ENCODE data around the gene MOB3B. TPM values are rescaled to one million over a fixed set of nuclear protein-coding genes. Genes with fewer than 3 reads are reported as not detected.

The MOB3B gene
- total RNA-seq, 3 donors from 2014 or later (not counting 1 experiment from before 2014, with no cell fraction given) = 0.23 to 0.30 (median 0.28) TPM

DNA sequence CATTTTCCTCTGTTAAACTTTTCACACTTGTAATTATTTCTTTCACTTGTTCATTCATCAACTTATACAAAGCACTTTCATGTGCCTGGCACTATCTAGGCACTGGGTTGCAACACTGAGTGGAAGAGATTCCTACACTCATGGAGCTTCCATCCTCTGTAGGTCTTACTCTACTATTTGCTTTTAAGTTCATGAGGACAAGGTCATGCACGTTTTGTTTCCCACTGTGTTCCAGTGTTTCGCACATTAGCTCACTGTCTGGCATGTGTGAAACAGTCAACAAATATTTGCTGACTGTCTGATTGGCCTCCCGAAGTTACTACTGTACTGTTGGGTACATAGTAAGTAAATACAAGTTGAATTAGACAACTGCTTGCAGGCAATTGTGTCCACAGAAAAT lies 93.4 kb downstream of the MOB3B start:
- Mint-ChIP-seq H3K36me3 (no peaks in the 10 kb centered on the region), H3K27me3 (ENCODE audit: low read depth in 2 of 2) (no peaks in the 10 kb centered on the region), H3K9me3 (peaks cover 2 to 3% of the 10 kb centered on the region in 2 donors), H3K4me3 (no peak overlapping the region), H3K27ac (no peak overlapping the region), H3K4me1 (peaks cover 0 to 11% of the 10 kb centered on the region in 2 donors)
- H3K27me3 ChIP-seq (ENCODE audit: control insufficient read depth, insufficient read depth, low read length) = no peaks in the 10 kb centered on the region
- no peaks in the 10 kb centered on the region for H3K9me3 ChIP-seq (ENCODE audit: control insufficient read depth, insufficient read depth, low read length)
- ATAC-seq (no peak), DNase-seq (no peak)
- H3K4me1 ChIP-seq (ENCODE audit: control insufficient read depth, insufficient read depth, low read length) = peaks cover 4% of the 10 kb centered on the region
- TF ChIP-seq CTCF (IDR thresholded peaks at IDR 0.05) = no peak
- intact Hi-C loops (cut with micrococcal nuclease) = no loop called here
- no peak overlapping the region for H3K27ac ChIP-seq (ENCODE audit: low read length)
- no peaks in the 10 kb centered on the region for H3K36me3 ChIP-seq (ENCODE audit: control insufficient read depth, insufficient read depth, low read length)
- WGBS (ENCODE audit: insufficient coverage) = 92% methylated on average over 3 of the region's 3 CpGs
- H3K4me3 ChIP-seq (ENCODE audit: low read length) = no peak overlapping the region

GRCh38 chr9:27433631-27434325 lies 95.8 kb downstream of the MOB3B start:
- WGBS (ENCODE audit: insufficient coverage) = 91% methylated on average over 3 of the region's 3 CpGs
- H3K36me3 ChIP-seq (ENCODE audit: control insufficient read depth, insufficient read depth, low read length) = no peaks in the 10 kb centered on the region
- no peaks in the 10 kb centered on the region for H3K27me3 ChIP-seq (ENCODE audit: control insufficient read depth, insufficient read depth, low read length)
- no peak for ATAC-seq
- H3K27ac ChIP-seq (ENCODE audit: low read length) = no peak overlapping the region
- intact Hi-C loops (cut with micrococcal nuclease) = no loop called here
- no peak for DNase-seq
- H3K9me3 Mint-ChIP-seq = peaks cover 2 to 3% of the 10 kb centered on the region in 2 donors
- peaks cover 4% of the 10 kb centered on the region for H3K4me1 ChIP-seq (ENCODE audit: control insufficient read depth, insufficient read depth, low read length)
- H3K27me3 Mint-ChIP-seq (ENCODE audit: low read depth in 2 of 2) = no peaks in the 10 kb centered on the region
- no peaks in the 10 kb centered on the region for H3K36me3 Mint-ChIP-seq
- no peak overlapping the region for H3K27ac Mint-ChIP-seq
- TF ChIP-seq CTCF (IDR thresholded peaks at IDR 0.05) = no peak
- H3K4me1 Mint-ChIP-seq = peaks cover 0 to 11% of the 10 kb centered on the region in 2 donors
- no peak overlapping the region for H3K4me3 ChIP-seq (ENCODE audit: low read length)
- no peak overlapping the region for H3K4me3 Mint-ChIP-seq
- no peaks in the 10 kb centered on the region for H3K9me3 ChIP-seq (ENCODE audit: control insufficient read depth, insufficient read depth, low read length)

- Mint-ChIP-seq H3K9me3 (peaks cover 2 to 3% of the 10 kb centered on the region in 2 donors), H3K4me1 (peaks cover 0 to 11% of the 10 kb centered on the region in 2 donors), H3K4me3 (no peak overlapping the region), H3K27ac (no peak overlapping the region), H3K36me3 (no peaks in the 10 kb centered on the region), H3K27me3 (ENCODE audit: low read depth in 2 of 2) (no peaks in the 10 kb centered on the region)
- Histone ChIP-seq H3K27me3 (ENCODE audit: control insufficient read depth, insufficient read depth, low read length) (no peaks in the 10 kb centered on the region), H3K27ac (ENCODE audit: low read length) (no peak overlapping the region), H3K36me3 (ENCODE audit: control insufficient read depth, insufficient read depth, low read length) (no peaks in the 10 kb centered on the region), H3K4me3 (ENCODE audit: low read length) (no peak overlapping the region), H3K9me3 (ENCODE audit: control insufficient read depth, insufficient read depth, low read length) (no peaks in the 10 kb centered on the region), H3K4me1 (ENCODE audit: control insufficient read depth, insufficient read depth, low read length) (no peaks in the 10 kb centered on the region)
- WGBS (ENCODE audit: insufficient coverage) = 14% methylated on average over 2 of the region's 3 CpGs
- DNase-seq = no peak
- ATAC-seq = no peak
- TF ChIP-seq CTCF (IDR thresholded peaks at IDR 0.05) = no peak
- intact Hi-C loops (cut with micrococcal nuclease) = no loop called here
These were observed 97.3 kb downstream of the MOB3B start for GRCh38 chr9:27432308-27432707.

Data from natural killer cell (primary cell).